AG09319 (cell line): ENCODE measurements around the gene CDK17.

Source experiments
- DNase-seq: peaks from one replicate; pipeline ENCODE4 v3.0.0-alpha.2; 2010; ENCODE audit warnings: low read depth; ENCODE audit errors: extremely low read depth
- TF ChIP-seq, protein P1 (sequence below): IDR thresholded peaks from 2 replicates; pipeline ENCODE4 v1.5.1; 2011; ENCODE audit warnings: low read depth, mild to moderate bottlenecking, inconsistent platforms, low read length, moderate library complexity

CDK17 gene

DNA sequence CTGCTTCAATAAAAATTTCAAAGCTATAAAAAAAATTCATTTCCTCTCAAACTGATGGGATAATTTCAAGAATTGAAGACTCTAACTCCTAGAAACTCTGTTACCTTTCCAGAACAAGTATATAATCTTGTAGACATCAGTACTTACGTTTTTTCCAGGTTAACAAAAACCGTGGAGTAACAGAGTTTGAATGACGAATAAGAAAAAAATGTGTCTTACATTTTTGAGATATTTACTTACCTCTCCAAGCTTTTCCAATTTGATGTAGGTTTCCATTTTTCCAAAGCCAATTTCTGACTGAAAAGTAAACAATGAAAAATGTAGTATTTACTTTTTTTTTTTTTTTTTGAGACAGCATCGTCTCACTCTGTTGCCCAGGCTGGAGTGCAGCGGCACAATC lies 100.2 kb downstream of the CDK17 start:
- DNase-seq: no peak
- TF ChIP-seq, protein P1, sequence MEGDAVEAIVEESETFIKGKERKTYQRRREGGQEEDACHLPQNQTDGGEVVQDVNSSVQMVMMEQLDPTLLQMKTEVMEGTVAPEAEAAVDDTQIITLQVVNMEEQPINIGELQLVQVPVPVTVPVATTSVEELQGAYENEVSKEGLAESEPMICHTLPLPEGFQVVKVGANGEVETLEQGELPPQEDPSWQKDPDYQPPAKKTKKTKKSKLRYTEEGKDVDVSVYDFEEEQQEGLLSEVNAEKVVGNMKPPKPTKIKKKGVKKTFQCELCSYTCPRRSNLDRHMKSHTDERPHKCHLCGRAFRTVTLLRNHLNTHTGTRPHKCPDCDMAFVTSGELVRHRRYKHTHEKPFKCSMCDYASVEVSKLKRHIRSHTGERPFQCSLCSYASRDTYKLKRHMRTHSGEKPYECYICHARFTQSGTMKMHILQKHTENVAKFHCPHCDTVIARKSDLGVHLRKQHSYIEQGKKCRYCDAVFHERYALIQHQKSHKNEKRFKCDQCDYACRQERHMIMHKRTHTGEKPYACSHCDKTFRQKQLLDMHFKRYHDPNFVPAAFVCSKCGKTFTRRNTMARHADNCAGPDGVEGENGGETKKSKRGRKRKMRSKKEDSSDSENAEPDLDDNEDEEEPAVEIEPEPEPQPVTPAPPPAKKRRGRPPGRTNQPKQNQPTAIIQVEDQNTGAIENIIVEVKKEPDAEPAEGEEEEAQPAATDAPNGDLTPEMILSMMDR: no peak

DNA sequence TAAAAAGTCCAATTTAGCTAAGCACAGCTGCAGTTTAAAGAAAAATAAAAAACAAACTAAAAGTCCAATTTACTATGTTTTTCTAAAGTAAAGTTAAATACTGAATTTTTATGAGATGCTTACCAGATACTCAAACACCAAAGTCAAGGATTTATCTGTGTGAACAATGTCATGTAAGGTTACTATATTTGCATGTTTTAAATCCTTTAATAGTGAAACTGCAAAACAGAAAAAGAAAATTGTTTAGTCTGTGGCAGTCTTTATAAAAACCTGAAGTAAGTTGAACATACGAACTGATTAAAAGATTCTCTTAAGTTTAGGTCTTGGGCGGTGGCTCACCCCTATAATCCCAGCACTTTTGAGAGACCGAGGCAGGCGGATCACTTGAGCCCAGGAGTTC lies 102.7 kb downstream of the CDK17 start:
- no peak for DNase-seq
- TF ChIP-seq, protein P1: no peak

DNA sequence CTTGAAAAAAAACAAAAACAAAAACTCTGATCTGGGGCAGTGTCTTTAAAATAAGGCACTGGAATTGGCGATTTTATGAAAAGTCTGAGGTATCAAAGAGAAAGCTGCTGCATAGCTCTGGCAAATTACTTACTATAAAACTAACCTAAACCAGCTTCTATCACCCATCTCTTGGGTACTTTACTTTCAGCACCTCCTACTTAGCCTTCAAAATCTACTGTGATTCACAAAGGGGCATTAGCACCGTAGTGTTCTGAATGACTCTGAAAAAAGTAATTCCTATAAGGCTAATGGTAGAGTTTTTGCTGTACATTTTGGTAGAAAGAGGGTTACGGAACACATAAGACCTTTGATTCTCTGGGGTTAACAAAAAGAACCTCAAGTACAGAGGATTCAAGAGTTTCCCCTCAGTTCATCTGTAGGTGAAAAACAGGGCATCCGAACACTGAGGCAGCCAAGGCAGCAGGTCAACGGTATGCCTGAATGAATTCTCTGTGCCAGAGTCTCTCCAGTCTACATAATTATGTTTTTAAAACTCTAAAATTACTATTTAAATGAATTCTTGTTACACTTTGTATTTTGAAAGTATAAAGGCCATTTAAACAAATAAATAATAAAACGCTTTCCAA lies 104.6 kb downstream of the CDK17 start:
- DNase-seq: no peak
- TF ChIP-seq, protein P1: no peak

DNA sequence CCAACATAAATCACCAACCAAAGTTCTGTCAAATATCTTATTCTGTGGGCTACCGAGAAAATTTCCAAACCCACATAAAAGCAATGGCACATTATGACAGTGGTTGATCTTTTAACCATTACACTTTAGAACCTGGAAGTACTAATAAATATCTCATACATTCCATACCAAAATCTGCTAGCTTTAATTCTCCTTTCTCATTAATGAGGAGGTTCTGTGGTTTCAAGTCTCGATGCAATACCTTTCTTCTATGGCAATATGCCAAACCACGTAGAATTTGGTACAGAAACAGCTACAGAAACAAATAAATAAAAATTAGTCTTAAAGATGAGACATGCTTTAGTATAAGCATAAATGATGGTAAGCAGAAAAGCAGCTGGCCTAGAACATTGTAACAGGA lies 105.4 kb downstream of the CDK17 start:
- DNase-seq: no peak
- TF ChIP-seq, protein P1: no peak

DNA sequence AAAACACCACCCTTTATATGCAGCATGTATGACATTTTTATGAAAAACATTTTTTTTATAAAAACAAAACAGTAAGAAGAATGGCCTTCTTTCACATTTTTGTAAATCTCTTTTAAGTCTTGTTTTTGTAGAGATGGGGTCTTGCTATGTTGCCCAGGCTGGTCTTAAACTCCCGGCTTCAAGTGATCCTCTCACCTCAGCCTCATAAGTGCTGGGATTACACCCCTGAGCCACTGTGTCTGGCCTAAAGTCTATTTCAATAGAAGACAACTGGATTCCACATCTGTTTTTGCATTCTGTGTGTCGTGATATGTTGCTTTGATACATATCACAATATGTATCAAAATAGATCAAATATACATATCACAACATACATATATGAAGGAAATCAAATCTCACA lies 107.1 kb downstream of the CDK17 start:
- TF ChIP-seq, protein P1: no peak

DNA sequence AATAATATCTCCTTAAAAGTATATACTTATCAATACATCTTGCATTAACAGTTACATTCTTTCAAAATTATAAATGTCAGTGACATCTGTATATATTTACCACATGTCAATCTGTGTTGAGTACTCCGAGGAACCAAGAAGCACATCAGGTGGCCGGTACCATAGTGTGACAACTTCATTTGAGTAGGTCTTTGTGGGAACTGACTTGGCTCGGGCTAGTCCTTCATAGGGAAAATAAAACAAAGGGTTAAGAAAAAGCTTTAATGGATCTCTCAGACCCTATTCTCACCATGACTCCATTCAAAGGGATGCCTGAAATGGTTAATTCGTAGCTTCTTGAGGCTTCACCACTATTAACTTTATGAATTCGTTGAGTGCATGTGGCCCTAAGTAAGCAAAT lies 111.2 kb downstream of the CDK17 start:
- TF ChIP-seq, protein P1: no peak
- DNase-seq: no peak

More for the DNA sequence above, 107.1 kb downstream of the CDK17 start:
- no peak for DNase-seq

DNA sequence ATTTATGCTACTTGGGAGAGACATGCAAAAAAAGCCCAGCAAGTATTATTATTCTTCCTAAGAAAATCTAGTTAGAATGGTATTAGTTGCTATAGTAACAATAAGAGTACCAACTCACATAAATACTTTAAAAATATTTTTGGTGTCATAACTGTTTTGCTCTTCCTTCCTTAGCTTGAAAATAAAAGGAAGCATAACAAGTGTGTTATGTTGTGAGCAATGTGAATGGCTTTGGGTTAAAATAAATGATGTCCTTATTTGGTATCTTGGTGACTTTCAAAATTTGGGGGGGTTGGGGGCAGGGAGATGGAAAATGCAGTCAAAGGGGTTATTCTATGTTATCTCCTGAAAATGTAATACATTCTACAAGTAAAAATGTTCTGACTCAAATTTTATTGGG lies 115.1 kb downstream of the CDK17 start:
- TF ChIP-seq, protein P1: no peak
- DNase-seq: no peak
